Thyroid gland (tissue), 4 donors: ENCODE results near the gene LRRC4. TPM values are rescaled to one million over a fixed set of nuclear protein-coding genes. Genes with fewer than 3 reads are reported as not detected.

Experiments used
- DNase-seq, 2 donors: peaks; one replicate each; pipeline ENCODE4 v3.0.0-alpha.2; 2019
- H3K27ac ChIP-seq, 3 donors: fragments of 200-600 bp; sonication (generic); 1 replicate in 2 of 3; 2 replicates in 1 of 3; pipeline ENCODE4 v1.5.1; 2016 to 2019; ENCODE audit warnings: mild to moderate bottlenecking in 1 of 3, moderate library complexity in 1 of 3
- H3K27me3 ChIP-seq: fragments of 200-600 bp; sonication (generic); one replicate; pipeline ENCODE4 v1.5.1; 2019
- H3K36me3 ChIP-seq, 2 donors: fragments of 200-600 bp; sonication (generic); one replicate each; pipeline ENCODE4 v1.5.1; 2016 to 2019
- H3K4me1 ChIP-seq, 2 donors: fragments of 200-600 bp; sonication (generic); one replicate each; pipeline ENCODE4 v1.5.1; 2017 to 2019
- H3K4me3 ChIP-seq, 3 donors: fragments of 200-600 bp; sonication (generic); replicated peaks in 1 of 3; 1 replicate in 2 of 3; 2 replicates in 1 of 3; pipeline ENCODE4 v1.5.1; 2016; ENCODE audit warnings: mild to moderate bottlenecking in 1 of 3
- H3K9me3 ChIP-seq: fragments of 200-600 bp; sonication (generic); one replicate; pipeline ENCODE4 v1.5.1; 2017
- POLR2A ChIP-seq, 2 donors: fragments of 450-650 bp; IDR thresholded peaks; one replicate each; pipeline ENCODE4 v1.6.1; 2017; ENCODE audit warnings: antibody characterized with exemption in 2 of 2, mild to moderate bottlenecking in 2 of 2, moderate library complexity in 1 of 2
- WGBS, 2 donors: methylation state at CpG; one replicate each; pipeline ENCODE4 v1.1.5; 2017; 5-methylcytosine and 5-hydroxymethylcytosine counted together
- intact Hi-C: fragments of 100-400 bp; cut with DNase I; formaldehyde crosslinking; loops from one replicate; pipeline ENCODE4 v1.15.1; 2023
- total RNA-seq, 4 donors: library from RNA; depleted of rRNA; stranded (reverse); fragments of >200 nt; gene quantifications; one replicate each; pipeline ENCODE4 v1.2.3, GENCODE V29; 2016
- TF ChIP-seq, protein P1 (sequence below), 6 experiments: fragments of 200-600 bp in 3 of 6; fragments of 450-650 bp in 3 of 6; sonication (generic) in 3 of 6; IDR thresholded peaks; one replicate each; pipeline ENCODE4 v1.5.1; 2016 to 2019; ENCODE audit warnings: antibody characterized with exemption in 6 of 6, mild to moderate bottlenecking in 2 of 6, inconsistent platforms in 1 of 6, moderate library complexity in 1 of 6

Gene LRRC4
- total RNA-seq, 4 donors from 2014 or later, result 0.39 to 3.7 (median 0.95) TPM

DNA sequence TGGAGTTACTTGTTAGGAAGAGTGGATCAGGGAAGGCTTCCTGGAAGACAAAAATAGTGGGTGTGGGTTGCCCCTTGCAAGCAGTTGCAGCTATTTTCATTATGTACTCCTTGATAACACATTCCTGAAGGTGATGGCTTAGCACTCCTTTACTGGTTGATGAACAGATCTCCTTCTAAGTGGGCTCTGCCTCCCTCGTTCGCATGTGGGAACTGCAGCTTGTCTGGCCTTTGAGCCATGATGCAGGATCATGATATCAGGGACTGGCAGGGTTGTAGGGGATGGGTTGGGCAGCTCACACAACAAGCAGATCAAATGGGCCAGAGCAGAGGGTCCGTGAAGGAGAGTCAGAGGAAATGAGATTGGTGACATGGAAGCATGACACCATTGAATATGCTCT, 28.8 kb upstream of the LRRC4 start:
- Histone ChIP-seq H3K27ac (no peak overlapping the region), H3K27me3 (no peaks in the 10 kb centered on the region), H3K4me1 (no peaks in the 10 kb centered on the region), H3K9me3 (no peaks in the 10 kb centered on the region), H3K4me3 (no peak overlapping the region), H3K36me3 (no peaks in the 10 kb centered on the region)
- WGBS, 2 donors, result 87 to 89% methylated on average over 3 of the region's 3 CpGs
- DNase-seq, result no peak
- TF ChIP-seq, protein P1, sequence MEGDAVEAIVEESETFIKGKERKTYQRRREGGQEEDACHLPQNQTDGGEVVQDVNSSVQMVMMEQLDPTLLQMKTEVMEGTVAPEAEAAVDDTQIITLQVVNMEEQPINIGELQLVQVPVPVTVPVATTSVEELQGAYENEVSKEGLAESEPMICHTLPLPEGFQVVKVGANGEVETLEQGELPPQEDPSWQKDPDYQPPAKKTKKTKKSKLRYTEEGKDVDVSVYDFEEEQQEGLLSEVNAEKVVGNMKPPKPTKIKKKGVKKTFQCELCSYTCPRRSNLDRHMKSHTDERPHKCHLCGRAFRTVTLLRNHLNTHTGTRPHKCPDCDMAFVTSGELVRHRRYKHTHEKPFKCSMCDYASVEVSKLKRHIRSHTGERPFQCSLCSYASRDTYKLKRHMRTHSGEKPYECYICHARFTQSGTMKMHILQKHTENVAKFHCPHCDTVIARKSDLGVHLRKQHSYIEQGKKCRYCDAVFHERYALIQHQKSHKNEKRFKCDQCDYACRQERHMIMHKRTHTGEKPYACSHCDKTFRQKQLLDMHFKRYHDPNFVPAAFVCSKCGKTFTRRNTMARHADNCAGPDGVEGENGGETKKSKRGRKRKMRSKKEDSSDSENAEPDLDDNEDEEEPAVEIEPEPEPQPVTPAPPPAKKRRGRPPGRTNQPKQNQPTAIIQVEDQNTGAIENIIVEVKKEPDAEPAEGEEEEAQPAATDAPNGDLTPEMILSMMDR (IDR thresholded peaks at IDR 0.05), result no peak
- no peak for TF ChIP-seq POLR2A (IDR thresholded peaks at IDR 0.05)
- intact Hi-C loops, result no loop called here

DNA sequence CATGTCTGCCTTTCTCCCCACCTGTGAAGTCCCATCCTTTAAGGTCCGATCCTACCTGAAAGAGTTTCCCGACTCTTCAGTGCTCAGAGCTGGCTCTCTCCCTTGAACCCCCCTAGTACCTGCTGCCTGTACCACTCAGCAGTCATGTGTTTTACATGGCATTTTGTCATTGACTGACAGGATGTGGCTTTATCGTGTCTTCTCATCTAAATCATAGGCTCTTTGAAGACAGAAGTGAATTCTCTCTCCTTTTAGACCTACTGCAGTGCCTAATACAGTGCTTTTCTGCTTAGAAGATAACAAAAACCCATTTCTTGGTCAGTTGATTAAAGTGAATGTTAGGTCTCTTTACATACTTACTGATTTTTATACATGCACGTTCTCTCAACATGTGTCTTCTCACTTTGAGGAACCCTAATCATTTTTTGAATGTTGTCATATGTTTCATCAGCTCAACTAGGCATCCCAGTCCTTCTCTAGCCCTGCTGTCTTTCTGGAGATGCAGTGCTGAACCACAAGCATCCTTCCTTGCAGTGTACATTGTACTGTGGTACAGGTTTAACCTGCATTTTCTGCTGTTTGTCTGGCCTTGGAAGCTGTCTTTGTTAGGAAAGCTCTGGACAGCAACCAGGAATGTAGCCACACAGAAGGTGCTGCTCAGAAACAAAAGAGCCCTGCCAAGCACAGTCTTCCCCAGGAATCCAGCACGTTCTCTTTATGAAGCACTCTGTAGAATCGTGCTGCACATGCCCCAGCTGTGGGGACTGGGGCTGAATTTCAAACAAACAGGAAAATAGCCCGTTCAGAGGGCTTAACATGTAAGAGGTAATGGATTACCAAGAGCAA, 28.1 kb upstream of the LRRC4 start:
- no peaks in the 10 kb centered on the region for H3K27me3 ChIP-seq
- H3K36me3 ChIP-seq, result no peaks in the 10 kb centered on the region
- no peak overlapping the region for H3K27ac ChIP-seq
- WGBS, 2 donors, result 83 to 84% methylated on average over 7 of the region's 7 CpGs
- H3K9me3 ChIP-seq, result no peaks in the 10 kb centered on the region
- H3K4me1 ChIP-seq, result no peaks in the 10 kb centered on the region
- DNase-seq, result no peak
- no peak overlapping the region for H3K4me3 ChIP-seq
- TF ChIP-seq, protein P1 (IDR thresholded peaks at IDR 0.05), result no peak
- TF ChIP-seq POLR2A (IDR thresholded peaks at IDR 0.05), result no peak
- intact Hi-C loops, result no loop called here

DNA sequence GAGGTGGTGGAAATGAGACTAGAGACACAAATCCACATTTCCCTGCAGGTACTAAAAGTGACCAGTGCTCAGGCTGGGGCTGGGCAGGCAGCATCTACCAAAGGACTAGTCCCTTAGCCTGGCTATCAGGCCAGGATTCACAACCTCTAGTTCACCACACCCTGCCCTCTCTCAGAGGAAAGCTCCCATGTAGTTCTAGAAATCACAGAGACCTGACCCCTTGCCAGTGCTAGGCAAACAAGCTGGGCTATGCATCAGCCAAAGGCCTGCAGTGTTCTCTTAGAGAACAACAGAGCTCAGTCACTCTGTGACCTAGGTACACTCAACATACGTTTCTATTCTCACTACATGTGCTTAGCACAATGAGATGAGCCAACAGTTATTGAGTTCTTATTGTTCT, 26.7 kb upstream of the LRRC4 start:
- no peak overlapping the region for H3K27ac ChIP-seq
- no peaks in the 10 kb centered on the region for H3K9me3 ChIP-seq
- intact Hi-C loops, result no loop called here
- H3K27me3 ChIP-seq, result no peaks in the 10 kb centered on the region
- TF ChIP-seq, protein P1 (IDR thresholded peaks at IDR 0.05), result no peak
- TF ChIP-seq POLR2A (IDR thresholded peaks at IDR 0.05), result no peak
- WGBS, 2 donors, result 71 to 85% methylated on average over 1 of the region's 1 CpG
- H3K36me3 ChIP-seq, result no peaks in the 10 kb centered on the region
- no peaks in the 10 kb centered on the region for H3K4me1 ChIP-seq
- DNase-seq, result no peak
- no peak overlapping the region for H3K4me3 ChIP-seq

DNA sequence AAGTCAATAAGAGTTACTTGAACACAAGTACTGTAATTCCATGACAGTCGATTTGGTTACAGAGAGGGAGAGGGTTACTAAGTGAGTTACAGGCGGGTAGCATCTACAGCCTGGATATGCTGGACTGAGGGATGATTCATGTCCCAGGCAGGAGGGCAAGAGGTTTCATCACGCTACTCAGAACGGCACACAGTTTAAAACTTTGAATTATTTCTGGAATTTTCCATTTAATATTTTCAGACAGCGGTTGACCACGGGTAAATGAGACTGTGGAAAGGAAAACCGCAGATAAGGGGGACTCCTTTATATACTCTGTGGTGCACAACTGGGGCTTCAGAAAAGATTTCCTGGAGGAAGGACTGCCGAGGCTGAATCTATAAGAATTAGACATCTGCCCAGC, 25.7 kb upstream of the LRRC4 start:
- TF ChIP-seq, protein P1 (IDR thresholded peaks at IDR 0.05), result no peak
- no peak for TF ChIP-seq POLR2A (IDR thresholded peaks at IDR 0.05)
- Histone ChIP-seq H3K4me3 (no peak overlapping the region), H3K9me3 (no peaks in the 10 kb centered on the region), H3K36me3 (no peaks in the 10 kb centered on the region), H3K27me3 (no peaks in the 10 kb centered on the region), H3K27ac (no peak overlapping the region), H3K4me1 (no peaks in the 10 kb centered on the region)
- intact Hi-C loops, result no loop called here
- no peak for DNase-seq
- WGBS, 2 donors, result 89 to 94% methylated on average over 8 of the region's 8 CpGs

DNA sequence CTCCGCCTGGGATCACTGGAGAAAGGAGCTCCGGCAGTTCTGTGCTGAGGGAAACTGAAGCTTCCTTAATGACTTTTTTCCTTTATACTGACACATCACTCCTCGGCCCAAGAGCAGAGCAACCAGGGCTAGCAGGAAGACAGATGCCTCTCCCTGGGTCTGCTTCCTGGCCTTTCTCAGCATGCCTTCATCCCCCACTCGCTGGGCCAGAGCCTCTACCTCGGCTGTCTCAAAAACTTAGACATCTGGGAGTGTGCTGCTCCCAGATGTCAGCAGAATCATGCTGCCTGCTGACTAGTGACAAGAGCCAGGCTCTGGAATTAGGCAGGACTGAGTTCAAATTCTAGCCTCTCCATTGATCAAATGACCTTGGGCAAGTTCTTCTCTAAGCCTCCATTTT, 24.4 kb upstream of the LRRC4 start:
- no peak for DNase-seq
- no peaks in the 10 kb centered on the region for H3K9me3 ChIP-seq
- no peak overlapping the region for H3K4me3 ChIP-seq
- intact Hi-C loops, result no loop called here
- no peaks in the 10 kb centered on the region for H3K4me1 ChIP-seq
- WGBS, 2 donors, result 86 to 89% methylated on average over 5 of the region's 5 CpGs
- no peaks in the 10 kb centered on the region for H3K27me3 ChIP-seq
- no peaks in the 10 kb centered on the region for H3K36me3 ChIP-seq
- H3K27ac ChIP-seq, result no peak overlapping the region
- TF ChIP-seq, protein P1 (IDR thresholded peaks at IDR 0.05), result no peak
- no peak for TF ChIP-seq POLR2A (IDR thresholded peaks at IDR 0.05)
